Smooth muscle cell (in vitro differentiated cells): Measurements from ENCODE around the gene ADAMTS9. TPM values are rescaled to one million over a fixed set of nuclear protein-coding genes. Genes with fewer than 3 reads are reported as not detected.

Experiments used
- DNase-seq: peaks from one replicate; lab custom pipeline; 2025; ENCODE audit not compliant: unreplicated experiment; lab: John Stamatoyannopoulos, UW
- H2AFZ ChIP-seq: fragments of 200-600 bp; sonication (generic); 2 replicates; pipeline ENCODE4 v1.6.0; 2016; ENCODE audit warnings: antibody characterized with exemption, low read depth, mild to moderate bottlenecking
- H3F3A ChIP-seq: fragments of 200-600 bp; sonication (generic); 2 replicates; pipeline ENCODE4 v1.6.0; 2017; ENCODE audit warnings: antibody characterized with exemption, low read depth
- H3K27ac ChIP-seq: fragments of 200-600 bp; sonication (generic); 2 replicates; pipeline ENCODE4 v1.5.1; 2016; ENCODE audit warnings: low read depth, mild to moderate bottlenecking
- H3K27me3 ChIP-seq: fragments of 200-600 bp; sonication (generic); 2 replicates; pipeline ENCODE4 v1.6.1; 2016; ENCODE audit warnings: low read depth, mild to moderate bottlenecking
- H3K36me3 ChIP-seq: fragments of 200-600 bp; sonication (generic); 2 replicates; pipeline ENCODE4 v1.5.1; 2016; ENCODE audit warnings: low read depth
- H3K4me1 ChIP-seq: fragments of 200-600 bp; sonication (generic); 2 replicates; pipeline ENCODE4 v1.5.1; 2016; ENCODE audit warnings: low read depth
- H3K4me2 ChIP-seq: fragments of 200-600 bp; sonication (generic); 2 replicates; pipeline ENCODE4 v1.6.0; 2016; ENCODE audit warnings: mild to moderate bottlenecking
- H3K4me3 ChIP-seq: fragments of 200-600 bp; sonication (generic); 2 replicates; pipeline ENCODE4 v1.5.1; 2016; ENCODE audit warnings: mild to moderate bottlenecking
- H3K79me2 ChIP-seq: fragments of 200-600 bp; sonication (generic); 2 replicates; pipeline ENCODE4 v1.6.0; 2016; ENCODE audit warnings: low read depth, mild to moderate bottlenecking
- H3K9ac ChIP-seq: fragments of 200-600 bp; sonication (generic); 2 replicates; pipeline ENCODE4 v1.6.0; 2016; ENCODE audit warnings: low read depth
- H3K9me3 ChIP-seq: fragments of 200-600 bp; sonication (generic); replicated peaks from 2 replicates; pipeline ENCODE4 v1.5.1; 2016; ENCODE audit warnings: low read depth
- H4K20me1 ChIP-seq: fragments of 200-600 bp; sonication (generic); 2 replicates; pipeline ENCODE4 v1.6.0; 2016; ENCODE audit warnings: low read depth
- CTCF ChIP-seq: fragments of 200-600 bp; sonication (generic); IDR thresholded peaks from 2 replicates; pipeline ENCODE4 v1.5.1; 2017; ENCODE audit warnings: borderline replicate concordance, mild to moderate bottlenecking, antibody characterized with exemption; ENCODE audit not compliant: insufficient read depth, poor library complexity, severe bottlenecking
- WGBS: methylation state at CpG from one replicate; pipeline ENCODE4 v1.1.7; 2016; ENCODE audit warnings: low lambda C conversion rate; 5-methylcytosine and 5-hydroxymethylcytosine counted together
- polyA plus RNA-seq: library from polyadenylated mRNA; unstranded; fragments of >200 nt; fragmentation: Nextera tagmentation; extraction: Ambion mirVana; gene quantifications from 2 replicates; pipeline ENCODE4 v1.2.1, GENCODE V29; 2016
- small RNA-seq: library from RNA; depleted of rRNA; stranded (forward); fragments of <200 nt; gene quantifications from one replicate; pipeline ENCODE3, GENCODE V24; 2014
- total RNA-seq: library from RNA; depleted of rRNA; stranded (reverse); fragments of >200 nt; gene quantifications from 2 replicates; pipeline ENCODE4 v1.2.3, GENCODE V29; 2014

The ADAMTS9 gene
- total and polyA plus RNA-seq, 2 experiments from 2014 or later: 18.7 to 66.6 TPM

DNA sequence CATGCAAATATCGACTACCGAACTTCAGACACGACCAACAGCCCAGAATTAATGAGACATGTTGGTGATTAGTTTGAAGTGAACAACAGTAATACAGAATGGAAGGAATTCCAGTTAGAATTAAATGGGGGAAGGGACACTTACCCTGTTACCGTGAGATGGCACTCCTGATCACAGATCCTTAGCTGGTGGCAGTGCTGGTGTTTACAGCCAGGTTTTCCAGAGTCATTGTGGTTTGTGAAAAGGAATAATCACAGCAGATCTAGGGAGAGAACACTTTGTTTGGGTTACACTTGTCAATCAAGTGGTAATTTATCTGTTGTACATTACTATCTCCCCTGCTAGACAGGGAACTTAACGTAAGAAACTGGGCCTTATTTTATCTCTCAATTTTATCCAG lies 217.4 kb downstream of the ADAMTS9 start:
- DNase-seq: no peak
- 92% methylated on average over 5 of the region's 5 CpGs for WGBS
- no peak overlapping the region for H3K9ac ChIP-seq
- no peaks in the 10 kb centered on the region for H3F3A ChIP-seq
- no peaks in the 10 kb centered on the region for H3K36me3 ChIP-seq
- H3K27ac ChIP-seq: no peak overlapping the region
- H2AFZ ChIP-seq: no peak overlapping the region
- TF ChIP-seq CTCF: no peak
- H3K4me3 ChIP-seq: no peak overlapping the region
- H3K4me1 ChIP-seq: peaks cover 6% of the 10 kb centered on the region
- no peaks in the 10 kb centered on the region for H4K20me1 ChIP-seq
- H3K4me2 ChIP-seq: no peak overlapping the region
- H3K27me3 ChIP-seq: no peaks in the 10 kb centered on the region
- no peaks in the 10 kb centered on the region for H3K79me2 ChIP-seq
- H3K9me3 ChIP-seq: no peaks in the 10 kb centered on the region

- TF ChIP-seq CTCF: no peak
- Histone ChIP-seq H3F3A (no peaks in the 10 kb centered on the region), H3K79me2 (no peaks in the 10 kb centered on the region), H3K27me3 (no peaks in the 10 kb centered on the region), H3K9ac (no peak overlapping the region), H3K4me3 (no peak overlapping the region), H2AFZ (no peak overlapping the region), H3K27ac (no peak overlapping the region), H3K4me1 (peaks cover 4% of the 10 kb centered on the region), H3K4me2 (no peak overlapping the region), H3K36me3 (no peaks in the 10 kb centered on the region), H4K20me1 (no peaks in the 10 kb centered on the region), H3K9me3 (no peaks in the 10 kb centered on the region)
- no peak for DNase-seq
- WGBS: 84% methylated on average over 5 of the region's 5 CpGs
Measured at GRCh38 chr3:64467255-64467944, 220.4 kb downstream of the ADAMTS9 start.

Small RNA genes within 50 kb of the gene (small RNA-seq; reads per million reads assigned to genes)
- gene RNU6-739P: not detected
